Nephron (organoid): ENCODE results near the gene NRIP2.

Experiments used
- H3K27ac Mint-ChIP-seq, 3 experiments: 2 replicates each; pipeline ENCODE4 v1.8.0; 2020; ENCODE audit warnings: mixed read lengths in 3 of 3, mild to moderate bottlenecking in 2 of 3, moderate library complexity in 1 of 3
- H3K27me3 Mint-ChIP-seq: 2 replicates; pipeline ENCODE4 v1.8.0; 2021; ENCODE audit warnings: low read depth, mild to moderate bottlenecking, moderate library complexity, mixed read lengths
- H3K36me3 Mint-ChIP-seq: 2 replicates; pipeline ENCODE4 v1.8.0; 2020; ENCODE audit warnings: low read depth, mixed read lengths
- H3K4me1 Mint-ChIP-seq: 2 replicates; pipeline ENCODE4 v1.8.0; 2020; ENCODE audit warnings: mixed read lengths
- H3K4me3 Mint-ChIP-seq, 3 experiments: 2 replicates each; pipeline ENCODE4 v1.8.0; 2020; ENCODE audit warnings: mild to moderate bottlenecking in 3 of 3, mixed read lengths in 3 of 3, moderate library complexity in 2 of 3
- H3K9me3 Mint-ChIP-seq: 2 replicates; pipeline ENCODE4 v1.8.0; 2020; ENCODE audit warnings: mixed read lengths
- TF ChIP-seq, protein P1 (sequence below), 3 experiments: fragments of 200-600 bp; sonication (generic); IDR thresholded peaks; one replicate each; pipeline ENCODE4 v1.5.0; 2021; ENCODE audit warnings: antibody characterized with exemption in 3 of 3; ENCODE audit not compliant: unreplicated experiment in 3 of 3

NRIP2 gene

DNA sequence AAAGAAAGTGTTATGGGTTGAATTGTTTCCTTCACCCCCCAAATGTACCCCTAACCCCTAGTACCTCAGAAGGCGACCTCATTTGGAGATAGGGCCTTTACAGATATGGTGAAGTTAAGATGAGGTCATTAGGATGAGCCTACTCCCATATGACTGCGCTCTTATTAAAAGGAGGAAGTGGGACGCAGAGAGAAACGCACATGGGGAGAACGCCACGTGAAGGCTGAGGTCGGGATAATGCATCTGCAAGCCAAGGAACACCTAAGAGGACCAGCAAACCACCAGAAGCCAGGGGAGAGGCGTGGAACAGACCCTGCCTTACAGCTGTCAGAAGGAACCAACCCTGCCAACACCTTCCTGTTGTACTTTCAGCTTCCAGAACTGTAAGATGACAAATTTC is 1.7 kb upstream of the NRIP2 start:
- Mint-ChIP-seq H3K9me3 (no peaks in the 10 kb centered on the region), H3K27me3 (no peaks in the 10 kb centered on the region), H3K36me3 (peaks cover 17% of the 10 kb centered on the region), H3K27ac (peak overlapping the region; percentile 32 to 88 (median 74)), H3K4me1 (peaks cover 40% of the 10 kb centered on the region), H3K4me3 (no peak overlapping the region)
- TF ChIP-seq, protein P1, sequence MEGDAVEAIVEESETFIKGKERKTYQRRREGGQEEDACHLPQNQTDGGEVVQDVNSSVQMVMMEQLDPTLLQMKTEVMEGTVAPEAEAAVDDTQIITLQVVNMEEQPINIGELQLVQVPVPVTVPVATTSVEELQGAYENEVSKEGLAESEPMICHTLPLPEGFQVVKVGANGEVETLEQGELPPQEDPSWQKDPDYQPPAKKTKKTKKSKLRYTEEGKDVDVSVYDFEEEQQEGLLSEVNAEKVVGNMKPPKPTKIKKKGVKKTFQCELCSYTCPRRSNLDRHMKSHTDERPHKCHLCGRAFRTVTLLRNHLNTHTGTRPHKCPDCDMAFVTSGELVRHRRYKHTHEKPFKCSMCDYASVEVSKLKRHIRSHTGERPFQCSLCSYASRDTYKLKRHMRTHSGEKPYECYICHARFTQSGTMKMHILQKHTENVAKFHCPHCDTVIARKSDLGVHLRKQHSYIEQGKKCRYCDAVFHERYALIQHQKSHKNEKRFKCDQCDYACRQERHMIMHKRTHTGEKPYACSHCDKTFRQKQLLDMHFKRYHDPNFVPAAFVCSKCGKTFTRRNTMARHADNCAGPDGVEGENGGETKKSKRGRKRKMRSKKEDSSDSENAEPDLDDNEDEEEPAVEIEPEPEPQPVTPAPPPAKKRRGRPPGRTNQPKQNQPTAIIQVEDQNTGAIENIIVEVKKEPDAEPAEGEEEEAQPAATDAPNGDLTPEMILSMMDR (IDR thresholded peaks at IDR 0.05; ENCODE audit: unreplicated experiment in 3 of 3) = no peak

DNA sequence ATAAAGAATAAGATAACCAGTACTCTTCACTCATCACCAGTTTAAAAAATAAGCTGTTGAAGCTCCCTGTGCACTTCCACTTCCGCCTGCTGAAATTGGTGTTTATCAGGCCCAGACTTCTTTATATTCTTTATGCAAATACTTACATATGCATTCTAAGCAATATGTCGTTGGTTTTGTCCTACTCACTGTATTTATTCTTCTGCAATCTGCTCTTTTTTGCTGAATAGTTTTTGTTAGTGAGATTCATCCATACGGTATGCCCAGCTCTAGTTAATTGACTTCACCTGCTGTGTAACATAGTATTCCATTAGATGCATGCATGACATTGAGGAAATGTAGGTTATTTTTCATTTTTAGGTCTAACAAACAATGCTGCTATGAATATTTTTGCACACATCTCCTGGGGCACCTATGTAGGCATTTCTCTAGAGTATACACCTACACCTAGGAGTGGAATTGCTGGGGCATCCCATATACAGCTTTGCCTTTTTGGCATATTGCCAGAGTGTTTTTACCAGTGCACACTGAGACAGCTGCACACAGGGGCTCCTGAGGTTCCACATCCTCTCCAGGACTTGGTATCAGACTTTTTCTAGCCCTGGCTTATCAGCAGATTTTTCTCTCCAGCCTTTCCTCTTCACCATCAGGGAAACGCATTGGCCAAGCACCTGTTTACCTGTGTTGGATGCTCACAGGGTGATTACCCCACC is 1.0 kb upstream of the NRIP2 start:
- H3K9me3 Mint-ChIP-seq = no peaks in the 10 kb centered on the region
- TF ChIP-seq, protein P1 (IDR thresholded peaks at IDR 0.05; ENCODE audit: unreplicated experiment in 3 of 3) = no peak
- peaks cover 40% of the 10 kb centered on the region for H3K4me1 Mint-ChIP-seq
- no peaks in the 10 kb centered on the region for H3K27me3 Mint-ChIP-seq
- peaks cover 23% of the 10 kb centered on the region for H3K36me3 Mint-ChIP-seq
- H3K27ac Mint-ChIP-seq = peak overlapping the region; percentile 88 to 95 (median 95)
- H3K4me3 Mint-ChIP-seq = peak overlapping the region; percentile 57 to 82 (median 80)

DNA sequence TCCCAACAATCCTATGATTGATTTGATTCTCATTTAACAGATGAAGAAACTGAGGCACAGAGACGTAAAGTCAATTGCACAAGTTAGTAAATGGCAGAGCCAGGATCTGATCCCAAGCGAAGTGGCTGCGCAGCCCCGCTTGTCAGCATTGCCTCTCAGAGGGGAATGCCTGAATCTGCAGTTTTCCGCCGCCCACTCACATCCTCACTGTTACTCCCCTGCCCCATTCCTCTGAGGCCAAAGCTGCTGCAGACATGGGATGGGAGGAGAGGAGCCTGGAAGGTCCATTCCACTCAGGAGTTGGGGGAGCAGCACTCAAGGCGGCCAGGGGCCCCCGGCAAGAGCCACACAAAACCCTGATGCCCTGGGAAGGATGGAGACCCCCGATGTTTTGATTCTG is 1.0 kb downstream of the NRIP2 start:
- H3K4me3 Mint-ChIP-seq = peak overlapping the region; percentile 76 to 80 (median 80)
- no peaks in the 10 kb centered on the region for H3K9me3 Mint-ChIP-seq

DNA sequence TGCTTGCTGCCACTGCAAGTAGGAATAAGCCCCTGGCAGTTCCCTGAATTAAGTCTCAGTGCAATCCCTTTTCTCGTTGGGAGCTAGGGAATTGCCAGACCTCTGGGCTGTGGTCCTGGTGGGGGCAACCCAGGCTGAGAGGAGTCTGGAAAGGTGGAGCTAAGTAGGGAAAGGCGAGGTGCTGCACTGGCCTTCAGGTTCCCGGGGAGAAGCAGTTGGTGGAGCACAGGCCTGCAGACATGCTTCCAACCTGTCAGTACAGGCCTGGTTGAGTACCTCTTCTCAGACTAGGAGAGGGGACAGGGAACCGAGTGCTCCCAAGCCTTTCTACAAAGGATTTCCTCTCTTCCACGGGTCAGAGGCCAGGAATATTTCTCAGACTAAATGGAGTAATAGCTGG is 1.5 kb downstream of the NRIP2 start:
- no peaks in the 10 kb centered on the region for H3K27me3 Mint-ChIP-seq
- peaks cover 40% of the 10 kb centered on the region for H3K4me1 Mint-ChIP-seq
- H3K27ac Mint-ChIP-seq = peak overlapping the region; percentile 85 to 95 (median 88)
- no peaks in the 10 kb centered on the region for H3K9me3 Mint-ChIP-seq
- H3K36me3 Mint-ChIP-seq = peaks cover 39% of the 10 kb centered on the region
- H3K4me3 Mint-ChIP-seq = peak overlapping the region; percentile 76 to 80 (median 80)
- TF ChIP-seq, protein P1 (IDR thresholded peaks at IDR 0.05; ENCODE audit: unreplicated experiment in 3 of 3) = no peak

More for the DNA sequence above, 1.0 kb downstream of the NRIP2 start:
- Mint-ChIP-seq H3K27ac (peak overlapping the region; percentile 85 to 95 (median 88)), H3K27me3 (no peaks in the 10 kb centered on the region), H3K36me3 (peaks cover 36% of the 10 kb centered on the region), H3K4me1 (peaks cover 40% of the 10 kb centered on the region)
- TF ChIP-seq, protein P1 (IDR thresholded peaks at IDR 0.05; ENCODE audit: unreplicated experiment in 3 of 3) = no peak

DNA sequence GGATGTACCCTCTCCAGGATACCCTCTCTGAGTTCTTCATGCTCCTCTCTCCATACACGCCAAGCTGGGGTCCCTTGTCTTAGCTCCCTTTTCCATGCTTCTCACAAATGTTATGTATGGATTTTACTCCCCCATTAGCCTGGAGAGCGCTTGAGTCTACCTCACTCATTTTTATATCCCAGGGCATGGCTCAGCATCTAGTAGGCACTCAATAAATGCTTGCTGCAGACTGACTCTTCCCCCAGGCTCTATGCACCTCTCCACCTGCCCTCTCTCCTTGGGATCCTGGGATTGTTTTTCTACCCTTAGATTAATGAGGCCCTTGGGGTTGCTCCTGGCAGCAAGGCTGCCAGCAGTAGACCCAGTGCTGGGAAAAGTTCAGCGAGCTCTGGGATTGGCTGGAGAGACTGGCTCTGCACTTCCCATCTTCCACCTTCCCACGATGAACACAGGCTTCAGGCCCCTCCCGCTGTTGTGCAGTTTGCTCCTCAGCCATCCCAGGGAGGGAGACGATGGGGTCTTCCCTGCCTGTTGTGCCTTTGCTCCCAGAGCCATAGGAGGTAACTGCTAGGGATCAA is 2.2 kb downstream of the NRIP2 start:
- H3K4me1 Mint-ChIP-seq = peaks cover 40% of the 10 kb centered on the region
- H3K27me3 Mint-ChIP-seq = no peaks in the 10 kb centered on the region
- TF ChIP-seq, protein P1 (IDR thresholded peaks at IDR 0.05; ENCODE audit: unreplicated experiment in 3 of 3) = no peak
- peak overlapping the region; percentile 85 to 95 (median 88) for H3K27ac Mint-ChIP-seq
- peak overlapping the region; percentile 40 to 80 (median 76) for H3K4me3 Mint-ChIP-seq
- H3K36me3 Mint-ChIP-seq = peaks cover 44% of the 10 kb centered on the region
- H3K9me3 Mint-ChIP-seq = no peaks in the 10 kb centered on the region
